ENCODE data around the gene SNED1.

DNA sequence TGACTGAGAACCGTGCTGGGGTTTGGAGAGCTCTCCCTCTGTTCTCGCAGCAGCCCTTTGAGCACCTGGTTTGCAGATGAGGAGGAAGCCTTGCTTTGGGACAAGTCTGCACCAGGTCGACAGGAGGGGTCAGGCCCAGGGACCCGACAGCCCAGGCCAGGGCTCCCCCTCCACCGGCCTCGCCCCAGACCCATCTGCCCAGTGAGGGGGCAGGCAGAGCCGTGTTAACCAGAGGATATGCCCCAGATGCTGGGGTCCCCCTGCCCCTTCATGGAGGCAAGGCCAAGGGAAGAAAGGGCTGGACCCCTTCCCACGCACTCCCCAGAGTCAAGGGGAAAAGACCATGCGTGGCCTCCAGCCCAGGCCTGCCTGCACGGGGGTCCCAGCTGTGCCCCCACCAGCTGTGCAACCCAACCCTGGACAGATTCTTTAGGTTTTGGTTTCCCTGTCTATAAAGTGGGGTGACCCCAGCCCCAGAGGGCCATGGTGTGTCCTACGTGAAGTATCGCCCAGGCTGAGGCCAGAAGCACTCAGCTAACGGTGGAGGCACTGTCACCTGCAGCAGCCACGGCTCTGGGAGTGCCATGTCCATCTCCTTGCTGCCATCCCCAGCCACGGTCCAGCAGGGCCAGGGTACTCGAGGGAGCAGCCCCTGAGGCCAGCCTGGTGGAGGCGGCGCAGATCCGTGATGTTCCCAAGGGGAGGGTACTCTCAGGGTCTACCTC is 4.8 kb upstream of the SNED1 start:
- TF ChIP-seq, protein P1, sequence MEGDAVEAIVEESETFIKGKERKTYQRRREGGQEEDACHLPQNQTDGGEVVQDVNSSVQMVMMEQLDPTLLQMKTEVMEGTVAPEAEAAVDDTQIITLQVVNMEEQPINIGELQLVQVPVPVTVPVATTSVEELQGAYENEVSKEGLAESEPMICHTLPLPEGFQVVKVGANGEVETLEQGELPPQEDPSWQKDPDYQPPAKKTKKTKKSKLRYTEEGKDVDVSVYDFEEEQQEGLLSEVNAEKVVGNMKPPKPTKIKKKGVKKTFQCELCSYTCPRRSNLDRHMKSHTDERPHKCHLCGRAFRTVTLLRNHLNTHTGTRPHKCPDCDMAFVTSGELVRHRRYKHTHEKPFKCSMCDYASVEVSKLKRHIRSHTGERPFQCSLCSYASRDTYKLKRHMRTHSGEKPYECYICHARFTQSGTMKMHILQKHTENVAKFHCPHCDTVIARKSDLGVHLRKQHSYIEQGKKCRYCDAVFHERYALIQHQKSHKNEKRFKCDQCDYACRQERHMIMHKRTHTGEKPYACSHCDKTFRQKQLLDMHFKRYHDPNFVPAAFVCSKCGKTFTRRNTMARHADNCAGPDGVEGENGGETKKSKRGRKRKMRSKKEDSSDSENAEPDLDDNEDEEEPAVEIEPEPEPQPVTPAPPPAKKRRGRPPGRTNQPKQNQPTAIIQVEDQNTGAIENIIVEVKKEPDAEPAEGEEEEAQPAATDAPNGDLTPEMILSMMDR (IDR thresholded peaks at IDR 0.05), result no peak
- no peak for TF ChIP-seq POLR2AphosphoS5 (IDR thresholded peaks at IDR 0.05)

All from suprapubic skin (tissue), 3 donors.